Stimulated activated CD8-positive, alpha-beta memory T cell treated with anti-CD3 and anti-CD28 coated beads, Interleukin-12 subunit alpha, Interleukin-12 subunit beta, amount 100 ng/mL, for 24 hours (primary cell): ENCODE results near the gene LRRK1.

Source experiments
- DNase-seq: peaks from one replicate; pipeline ENCODE4 v3.0.0-alpha.2; 2020; ENCODE audit errors: extremely low read depth

Gene LRRK1

DNA sequence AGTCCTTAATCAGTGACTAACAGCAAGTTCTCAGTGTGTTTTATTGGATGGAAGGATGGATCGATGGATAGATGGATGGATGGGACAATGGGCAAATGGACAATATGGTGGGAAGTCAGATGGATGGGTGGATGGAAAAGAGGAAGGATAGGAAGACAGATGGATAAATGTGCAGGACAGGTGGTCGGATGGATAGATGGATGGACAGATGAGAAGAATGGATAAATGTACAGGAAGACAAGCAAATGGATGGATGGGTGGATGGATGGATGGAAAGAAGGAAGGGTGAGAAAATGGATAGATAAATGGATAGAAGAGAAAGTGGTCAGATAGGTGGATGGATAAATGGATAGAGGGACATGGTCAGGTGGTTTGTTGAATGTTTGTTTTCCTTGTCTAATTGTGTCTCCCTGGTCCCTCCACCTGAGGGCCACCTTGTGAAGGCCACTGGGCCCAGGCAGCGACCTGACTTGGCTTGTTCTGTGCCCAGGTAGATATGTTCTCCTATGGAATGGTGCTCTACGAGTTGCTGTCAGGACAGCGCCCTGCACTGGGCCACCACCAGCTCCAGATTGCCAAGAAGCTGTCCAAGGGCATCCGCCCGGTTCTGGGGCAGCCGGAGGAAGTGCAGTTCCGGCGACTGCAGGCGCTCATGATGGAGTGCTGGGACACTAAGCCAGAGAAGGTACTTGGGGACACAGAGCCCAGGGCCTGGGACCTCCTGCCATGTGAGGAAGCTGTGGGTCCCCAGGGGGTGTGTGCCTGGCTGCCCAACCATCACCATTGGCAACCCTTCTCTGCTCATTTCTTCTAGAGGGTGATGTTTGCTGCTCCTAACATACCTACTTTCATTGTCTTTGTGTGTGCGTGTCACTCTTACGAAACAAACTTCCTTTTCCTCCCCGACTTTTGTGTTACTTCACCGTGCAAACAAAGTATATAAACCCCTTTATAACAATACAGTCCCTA, 137.5 kb downstream of the LRRK1 start:
- DNase-seq = no peak

DNA sequence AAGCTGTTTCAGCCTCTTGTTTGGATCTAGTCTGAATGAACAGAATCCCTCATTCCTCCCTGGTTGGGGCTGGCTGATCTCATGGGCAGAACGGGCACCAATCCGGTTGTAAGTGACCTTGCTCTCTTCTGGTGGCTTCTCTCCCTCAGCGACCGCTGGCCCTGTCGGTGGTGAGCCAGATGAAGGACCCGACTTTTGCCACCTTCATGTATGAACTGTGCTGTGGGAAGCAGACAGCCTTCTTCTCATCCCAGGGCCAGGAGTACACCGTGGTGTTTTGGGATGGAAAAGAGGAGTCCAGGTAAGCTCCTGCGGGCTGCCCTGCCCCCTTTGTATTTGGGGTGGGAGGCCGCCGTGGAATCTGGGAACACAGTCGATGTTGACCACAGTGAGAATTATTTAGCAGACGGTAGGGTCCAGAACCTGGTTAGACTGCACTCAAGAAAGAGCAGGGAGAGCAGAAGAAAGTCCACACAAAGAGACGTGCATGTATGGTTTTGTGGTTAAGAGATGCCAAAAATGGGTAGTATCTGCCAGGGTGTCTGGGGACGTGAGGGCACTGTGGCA, 138.8 kb downstream of the LRRK1 start:
- no peak for DNase-seq

- DNase-seq = no peak
Measured at GRCh38 chr15:101058735-101059134, 139.6 kb downstream of the LRRK1 start.

DNA sequence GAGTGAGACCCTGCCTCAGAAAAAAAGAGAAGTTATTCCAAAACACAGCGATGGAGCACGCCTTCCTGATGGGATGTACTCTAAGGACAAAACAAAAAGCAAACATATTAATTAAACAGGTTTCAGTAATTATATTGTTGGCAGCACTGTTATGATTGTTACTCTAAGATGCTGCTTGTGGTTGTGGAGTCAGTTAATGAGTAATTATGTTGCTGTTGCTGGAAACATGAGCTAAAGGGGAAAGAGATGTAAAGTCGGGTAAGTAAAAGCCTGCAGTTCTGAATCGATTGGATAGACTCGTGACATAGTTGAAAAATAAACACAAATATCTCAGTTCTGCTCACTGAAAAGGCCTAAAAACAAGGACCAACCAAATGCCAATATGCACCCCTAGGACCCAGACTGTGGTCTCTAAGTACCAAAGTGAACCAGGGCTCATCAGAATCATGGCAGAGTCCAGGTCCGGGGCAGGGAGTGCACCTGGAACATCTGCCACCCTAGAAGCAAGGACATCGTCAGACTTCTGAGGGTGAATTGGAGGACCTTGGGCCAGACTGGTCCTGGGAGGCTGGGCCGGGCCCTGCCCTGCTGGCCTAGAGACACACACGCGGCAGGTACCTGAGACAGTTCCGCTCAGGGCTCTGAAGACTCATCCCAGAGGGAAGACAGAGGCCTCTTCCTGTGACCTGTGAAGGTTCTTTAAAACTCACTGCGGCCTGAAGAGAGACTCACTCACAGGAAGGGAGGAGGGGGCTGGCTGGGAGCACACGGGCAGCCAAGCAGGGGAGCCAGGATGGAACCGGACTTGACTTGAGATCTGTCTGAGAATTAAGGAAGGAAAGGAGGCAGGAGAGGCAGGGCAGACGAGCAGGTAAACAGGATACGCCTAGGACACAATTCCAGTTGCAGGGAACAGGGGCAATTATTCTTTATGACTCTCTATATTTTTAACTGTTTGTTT, 140.5 kb downstream of the LRRK1 start:
- DNase-seq = no peak

DNA sequence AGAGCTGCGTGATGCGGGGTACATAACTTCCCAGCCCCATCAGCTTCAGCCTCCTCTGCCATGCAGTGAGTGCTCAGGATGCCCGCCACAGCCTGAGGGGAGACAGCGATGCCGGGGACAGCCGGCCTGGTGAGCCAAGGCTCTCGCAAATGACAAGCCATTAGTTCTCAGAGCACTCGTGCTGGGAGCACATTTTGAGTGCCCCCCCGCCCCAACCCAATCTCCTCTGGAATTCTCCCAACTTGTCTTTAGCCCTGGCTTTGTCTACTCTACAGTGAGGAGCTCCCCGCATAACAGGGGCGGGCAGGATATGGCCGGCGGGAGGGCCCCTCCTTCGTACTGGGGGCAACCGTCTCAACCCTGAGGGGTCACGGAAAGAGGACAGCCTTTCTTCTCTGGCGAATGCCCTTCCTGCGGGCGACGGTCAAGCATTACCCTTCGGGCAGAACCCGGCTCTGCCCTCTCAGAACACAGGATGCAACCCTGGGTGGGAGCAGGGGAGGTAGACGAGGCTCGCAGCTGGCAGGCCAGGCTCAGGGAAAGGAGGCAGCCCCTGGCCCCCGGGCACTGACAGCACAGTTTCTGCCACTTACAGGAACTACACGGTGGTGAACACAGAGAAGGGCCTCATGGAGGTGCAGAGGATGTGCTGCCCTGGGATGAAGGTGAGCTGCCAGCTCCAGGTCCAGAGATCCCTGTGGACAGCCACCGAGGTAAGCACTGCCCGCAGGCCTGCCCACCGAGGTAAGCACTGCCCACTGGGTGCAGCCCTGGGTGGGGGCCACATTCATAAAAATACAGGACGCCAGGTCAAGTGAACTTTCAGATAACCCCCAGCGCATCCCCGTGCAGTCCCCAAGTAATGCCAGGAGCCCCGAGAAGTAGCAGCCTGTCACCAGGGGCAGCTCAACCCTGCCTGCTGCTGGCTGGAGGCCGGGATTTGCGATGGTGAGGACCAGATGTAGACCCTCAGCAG, 141.7 kb downstream of the LRRK1 start:
- no peak for DNase-seq

GRCh38 chr15:101062063-101062462, 142.9 kb downstream of the LRRK1 start:
- no peak for DNase-seq

DNA sequence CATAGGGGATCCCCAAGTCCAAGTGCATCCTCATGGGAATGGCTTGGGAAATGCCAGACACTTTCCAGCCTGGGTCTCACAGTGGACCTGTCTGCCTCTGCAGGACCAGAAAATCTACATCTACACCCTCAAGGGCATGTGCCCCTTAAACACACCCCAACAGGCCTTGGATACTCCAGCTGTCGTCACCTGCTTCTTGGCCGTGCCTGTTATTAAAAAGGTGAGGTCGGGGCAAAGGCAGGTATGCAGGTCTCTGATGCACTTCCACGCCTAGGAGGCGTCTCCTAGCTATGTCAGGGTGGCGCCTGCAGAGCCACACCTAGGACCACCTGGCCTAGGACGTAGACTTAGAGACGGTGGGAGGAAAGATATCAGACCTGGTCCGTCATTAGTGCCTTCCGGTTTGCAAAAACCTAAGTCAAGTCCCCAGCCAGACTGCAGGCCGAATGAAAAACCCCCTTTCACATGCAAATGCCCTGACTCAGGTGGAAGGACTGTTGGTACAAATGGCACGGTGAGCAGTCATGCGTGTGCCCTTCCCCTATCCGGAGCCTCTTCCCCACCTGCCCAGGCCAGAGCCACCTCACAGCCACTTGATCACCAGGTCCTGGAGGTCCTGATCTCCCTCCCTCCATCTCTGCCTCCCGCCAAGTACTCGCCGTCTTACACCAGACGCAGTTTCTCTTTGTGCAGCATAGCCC, 143.5 kb downstream of the LRRK1 start:
- DNase-seq = no peak

- no peak for DNase-seq
Measured at GRCh38 chr15:101063212-101063611, 144.1 kb downstream of the LRRK1 start.

DNA sequence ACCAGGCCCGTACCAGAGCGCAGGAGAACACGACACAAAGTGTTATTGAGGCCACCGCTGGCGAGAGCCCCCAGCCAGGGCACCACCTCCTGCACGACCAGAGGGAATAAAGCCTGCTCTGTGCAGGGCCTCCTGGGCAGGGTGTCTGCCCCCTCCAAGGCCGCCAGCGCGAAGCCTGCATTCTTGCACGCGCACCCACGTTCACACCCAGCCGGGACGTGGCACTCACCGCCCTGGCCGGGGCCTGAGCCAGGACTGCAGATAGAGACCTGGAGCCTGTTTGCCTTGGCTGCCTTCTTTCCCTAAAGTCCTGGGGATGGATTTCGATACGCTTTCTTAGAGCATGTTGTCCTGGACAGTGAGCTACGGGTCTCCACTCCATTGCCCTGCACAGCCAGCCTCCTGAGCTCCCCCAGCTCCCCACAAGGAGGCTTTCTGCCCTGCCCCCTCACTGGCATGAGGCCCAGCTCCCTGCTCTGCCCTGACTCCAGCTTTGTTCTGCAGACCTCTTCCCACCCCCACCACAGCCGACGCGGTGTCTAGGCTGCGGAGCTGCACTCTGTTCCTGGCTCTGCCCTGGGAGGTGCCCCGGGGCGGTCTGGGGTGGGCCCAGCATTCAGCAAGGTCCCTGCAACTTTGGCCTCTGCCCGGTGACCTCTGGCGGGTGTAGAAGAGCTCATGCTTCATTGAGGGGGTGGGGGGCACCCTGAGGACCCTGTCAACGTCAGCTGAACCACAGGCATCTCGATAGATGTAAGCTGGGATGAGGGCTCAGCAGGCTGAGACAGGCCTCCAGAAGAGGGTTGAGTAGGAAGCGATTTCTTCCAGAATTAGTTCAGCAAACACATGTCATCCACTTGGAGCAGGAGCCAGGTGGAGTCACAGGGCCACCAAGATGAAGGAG, 145.0 kb downstream of the LRRK1 start:
- no peak for DNase-seq

DNA sequence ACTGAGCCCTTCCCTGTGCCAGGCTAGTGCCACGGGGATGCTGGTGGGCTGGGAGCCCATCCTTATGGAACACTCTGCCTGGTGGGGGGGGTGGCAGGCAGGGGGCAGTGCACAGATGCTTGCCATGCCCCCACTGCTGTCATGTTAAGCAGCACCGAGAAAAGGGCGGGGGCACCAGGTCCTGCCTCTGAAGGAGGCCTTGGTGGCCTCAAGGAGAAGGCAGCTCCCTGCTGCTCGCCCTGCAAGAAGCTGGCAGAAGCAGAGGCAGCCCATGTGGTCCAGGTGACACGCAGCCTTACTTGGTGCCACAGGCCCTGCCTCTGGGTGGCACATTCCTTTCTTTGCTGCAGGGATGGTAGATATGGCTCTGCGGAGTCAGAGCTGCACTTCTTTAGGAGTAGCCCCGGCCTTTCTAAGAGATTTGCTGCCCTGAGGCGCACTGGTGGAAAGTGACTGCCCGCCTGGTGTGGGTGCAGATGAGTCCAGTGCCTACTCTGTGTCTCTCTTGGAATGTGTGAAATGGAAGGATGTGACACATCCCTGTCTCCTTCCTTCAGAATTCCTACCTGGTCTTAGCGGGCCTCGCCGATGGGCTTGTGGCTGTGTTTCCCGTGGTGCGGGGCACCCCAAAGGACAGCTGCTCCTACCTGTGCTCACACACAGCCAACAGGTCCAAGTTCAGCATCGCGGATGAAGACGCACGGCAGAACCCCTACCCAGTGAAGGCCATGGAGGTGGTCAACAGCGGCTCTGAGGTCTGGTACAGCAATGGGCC, 145.8 kb downstream of the LRRK1 start:
- no peak for DNase-seq

GRCh38 chr15:101065570-101066221, 146.5 kb downstream of the LRRK1 start:
- no peak for DNase-seq

DNA sequence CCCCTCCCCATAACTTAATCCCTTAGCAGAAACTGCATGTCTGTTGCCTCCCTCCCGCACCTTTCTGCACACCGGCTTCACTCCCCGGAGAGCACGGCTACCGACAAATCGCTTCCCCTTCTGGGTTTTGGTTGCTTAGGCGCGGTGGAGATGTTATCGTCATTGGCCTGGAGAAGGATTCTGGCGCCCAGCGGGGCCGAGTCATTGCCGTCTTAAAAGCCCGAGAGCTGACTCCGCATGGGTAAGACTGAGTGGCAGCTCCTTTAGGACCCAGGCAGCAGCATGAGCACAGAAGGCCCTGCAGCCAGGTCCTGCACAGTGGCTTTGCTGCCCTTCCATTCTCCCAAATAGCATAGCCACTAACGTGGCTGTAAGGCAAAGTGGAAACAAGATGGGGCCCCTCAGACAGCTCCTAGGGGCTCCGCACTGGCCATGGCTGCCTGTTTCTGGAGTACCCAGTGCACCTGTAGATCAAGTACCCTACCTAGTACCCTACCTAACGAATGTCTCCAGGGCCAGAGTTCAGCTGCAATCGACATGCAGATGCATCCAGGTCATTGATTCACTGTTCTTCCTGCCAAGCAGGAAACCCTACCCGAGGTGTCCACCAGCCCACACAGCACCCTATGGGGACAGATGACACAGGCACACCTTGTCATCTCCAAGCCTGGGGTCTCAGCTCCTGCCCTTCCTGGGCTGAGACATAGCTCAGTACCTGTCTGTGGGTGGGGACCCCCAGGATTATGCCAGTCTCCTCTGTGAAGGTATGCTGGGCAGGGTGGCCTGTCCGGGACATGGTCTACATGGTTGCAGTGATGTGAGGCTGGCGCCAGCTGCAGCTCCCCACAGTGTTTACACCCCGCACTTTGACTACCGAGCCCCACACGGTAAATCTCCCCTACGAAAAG, 147.6 kb downstream of the LRRK1 start:
- DNase-seq = no peak

GRCh38 chr15:101067660-101068522, 148.7 kb downstream of the LRRK1 start:
- no peak for DNase-seq

DNA sequence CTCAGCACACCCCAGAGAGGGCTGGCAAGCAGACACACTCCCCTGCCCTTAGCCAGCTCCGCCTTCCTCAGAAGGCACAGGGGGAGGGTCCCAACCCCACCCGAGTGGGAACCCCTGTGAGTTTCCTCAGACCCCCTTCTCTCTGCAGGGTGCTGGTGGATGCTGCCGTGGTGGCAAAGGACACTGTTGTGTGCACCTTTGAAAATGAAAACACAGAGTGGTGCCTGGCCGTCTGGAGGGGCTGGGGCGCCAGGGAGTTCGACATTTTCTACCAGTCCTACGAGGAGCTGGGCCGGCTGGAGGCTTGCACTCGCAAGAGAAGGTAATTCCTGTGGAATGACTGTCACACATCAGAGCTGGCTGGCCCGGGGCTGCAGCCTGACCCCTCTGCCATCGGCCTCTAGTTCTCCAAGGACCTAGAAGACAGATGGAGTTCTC, 149.4 kb downstream of the LRRK1 start:
- no peak for DNase-seq

- no peak for DNase-seq
Measured at GRCh38 chr15:101068961-101069653, 149.9 kb downstream of the LRRK1 start.
